Measurements from ENCODE around the gene DMD. TPM values are rescaled to one million over a fixed set of nuclear protein-coding genes. Genes with fewer than 3 reads are reported as not detected.

Gene DMD
- total and polyA plus RNA-seq, 2 of the 8 experiments (the other 6 are each of a cell fraction or from before 2014, with no cell fraction given), result 4.8 to 7.4 TPM

DNA sequence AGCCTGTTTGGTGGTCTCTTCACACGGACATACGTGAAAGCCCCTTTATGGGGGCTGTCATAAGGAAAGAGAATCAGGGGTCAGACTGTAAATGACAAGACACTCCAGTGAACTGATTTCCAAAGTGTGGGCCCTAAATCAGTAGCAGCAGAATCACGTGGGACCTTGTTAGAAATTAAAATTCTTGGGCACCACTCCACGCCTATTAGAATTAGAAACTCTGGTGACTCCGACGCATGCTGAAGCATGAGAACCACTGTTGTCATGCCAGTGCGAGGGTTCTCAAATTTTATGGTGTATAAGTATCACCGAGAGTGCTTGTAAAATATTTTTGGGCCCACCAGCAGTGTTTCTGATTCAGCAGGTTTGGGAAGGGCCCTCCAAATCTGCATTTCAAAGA is 672.8 kb downstream of the DMD start (continued):
- TF ChIP-seq ASH2L (IDR thresholded peaks at IDR 0.05; ENCODE audit: low read length) (no peak), EP300 (IDR thresholded peaks at IDR 0.05; ENCODE audit: borderline replicate concordance in 1 of 2, low read depth in 2 of 2, low read length in 2 of 2) (no peak), YY1 (IDR thresholded peaks at IDR 0.05; ENCODE audit: low read depth, low read length) (no peak), CHD1 (IDR thresholded peaks at IDR 0.05; ENCODE audit: low read depth, low read length) (no peak), SIN3A (conservative IDR thresholded peaks at IDR 0.05 in 1 of 2, IDR thresholded peaks at IDR 0.05 in 1 of 2; ENCODE audit: low read depth in 1 of 2, low read length in 2 of 2) (no peak)
- TF ChIP-seq, protein P1, sequence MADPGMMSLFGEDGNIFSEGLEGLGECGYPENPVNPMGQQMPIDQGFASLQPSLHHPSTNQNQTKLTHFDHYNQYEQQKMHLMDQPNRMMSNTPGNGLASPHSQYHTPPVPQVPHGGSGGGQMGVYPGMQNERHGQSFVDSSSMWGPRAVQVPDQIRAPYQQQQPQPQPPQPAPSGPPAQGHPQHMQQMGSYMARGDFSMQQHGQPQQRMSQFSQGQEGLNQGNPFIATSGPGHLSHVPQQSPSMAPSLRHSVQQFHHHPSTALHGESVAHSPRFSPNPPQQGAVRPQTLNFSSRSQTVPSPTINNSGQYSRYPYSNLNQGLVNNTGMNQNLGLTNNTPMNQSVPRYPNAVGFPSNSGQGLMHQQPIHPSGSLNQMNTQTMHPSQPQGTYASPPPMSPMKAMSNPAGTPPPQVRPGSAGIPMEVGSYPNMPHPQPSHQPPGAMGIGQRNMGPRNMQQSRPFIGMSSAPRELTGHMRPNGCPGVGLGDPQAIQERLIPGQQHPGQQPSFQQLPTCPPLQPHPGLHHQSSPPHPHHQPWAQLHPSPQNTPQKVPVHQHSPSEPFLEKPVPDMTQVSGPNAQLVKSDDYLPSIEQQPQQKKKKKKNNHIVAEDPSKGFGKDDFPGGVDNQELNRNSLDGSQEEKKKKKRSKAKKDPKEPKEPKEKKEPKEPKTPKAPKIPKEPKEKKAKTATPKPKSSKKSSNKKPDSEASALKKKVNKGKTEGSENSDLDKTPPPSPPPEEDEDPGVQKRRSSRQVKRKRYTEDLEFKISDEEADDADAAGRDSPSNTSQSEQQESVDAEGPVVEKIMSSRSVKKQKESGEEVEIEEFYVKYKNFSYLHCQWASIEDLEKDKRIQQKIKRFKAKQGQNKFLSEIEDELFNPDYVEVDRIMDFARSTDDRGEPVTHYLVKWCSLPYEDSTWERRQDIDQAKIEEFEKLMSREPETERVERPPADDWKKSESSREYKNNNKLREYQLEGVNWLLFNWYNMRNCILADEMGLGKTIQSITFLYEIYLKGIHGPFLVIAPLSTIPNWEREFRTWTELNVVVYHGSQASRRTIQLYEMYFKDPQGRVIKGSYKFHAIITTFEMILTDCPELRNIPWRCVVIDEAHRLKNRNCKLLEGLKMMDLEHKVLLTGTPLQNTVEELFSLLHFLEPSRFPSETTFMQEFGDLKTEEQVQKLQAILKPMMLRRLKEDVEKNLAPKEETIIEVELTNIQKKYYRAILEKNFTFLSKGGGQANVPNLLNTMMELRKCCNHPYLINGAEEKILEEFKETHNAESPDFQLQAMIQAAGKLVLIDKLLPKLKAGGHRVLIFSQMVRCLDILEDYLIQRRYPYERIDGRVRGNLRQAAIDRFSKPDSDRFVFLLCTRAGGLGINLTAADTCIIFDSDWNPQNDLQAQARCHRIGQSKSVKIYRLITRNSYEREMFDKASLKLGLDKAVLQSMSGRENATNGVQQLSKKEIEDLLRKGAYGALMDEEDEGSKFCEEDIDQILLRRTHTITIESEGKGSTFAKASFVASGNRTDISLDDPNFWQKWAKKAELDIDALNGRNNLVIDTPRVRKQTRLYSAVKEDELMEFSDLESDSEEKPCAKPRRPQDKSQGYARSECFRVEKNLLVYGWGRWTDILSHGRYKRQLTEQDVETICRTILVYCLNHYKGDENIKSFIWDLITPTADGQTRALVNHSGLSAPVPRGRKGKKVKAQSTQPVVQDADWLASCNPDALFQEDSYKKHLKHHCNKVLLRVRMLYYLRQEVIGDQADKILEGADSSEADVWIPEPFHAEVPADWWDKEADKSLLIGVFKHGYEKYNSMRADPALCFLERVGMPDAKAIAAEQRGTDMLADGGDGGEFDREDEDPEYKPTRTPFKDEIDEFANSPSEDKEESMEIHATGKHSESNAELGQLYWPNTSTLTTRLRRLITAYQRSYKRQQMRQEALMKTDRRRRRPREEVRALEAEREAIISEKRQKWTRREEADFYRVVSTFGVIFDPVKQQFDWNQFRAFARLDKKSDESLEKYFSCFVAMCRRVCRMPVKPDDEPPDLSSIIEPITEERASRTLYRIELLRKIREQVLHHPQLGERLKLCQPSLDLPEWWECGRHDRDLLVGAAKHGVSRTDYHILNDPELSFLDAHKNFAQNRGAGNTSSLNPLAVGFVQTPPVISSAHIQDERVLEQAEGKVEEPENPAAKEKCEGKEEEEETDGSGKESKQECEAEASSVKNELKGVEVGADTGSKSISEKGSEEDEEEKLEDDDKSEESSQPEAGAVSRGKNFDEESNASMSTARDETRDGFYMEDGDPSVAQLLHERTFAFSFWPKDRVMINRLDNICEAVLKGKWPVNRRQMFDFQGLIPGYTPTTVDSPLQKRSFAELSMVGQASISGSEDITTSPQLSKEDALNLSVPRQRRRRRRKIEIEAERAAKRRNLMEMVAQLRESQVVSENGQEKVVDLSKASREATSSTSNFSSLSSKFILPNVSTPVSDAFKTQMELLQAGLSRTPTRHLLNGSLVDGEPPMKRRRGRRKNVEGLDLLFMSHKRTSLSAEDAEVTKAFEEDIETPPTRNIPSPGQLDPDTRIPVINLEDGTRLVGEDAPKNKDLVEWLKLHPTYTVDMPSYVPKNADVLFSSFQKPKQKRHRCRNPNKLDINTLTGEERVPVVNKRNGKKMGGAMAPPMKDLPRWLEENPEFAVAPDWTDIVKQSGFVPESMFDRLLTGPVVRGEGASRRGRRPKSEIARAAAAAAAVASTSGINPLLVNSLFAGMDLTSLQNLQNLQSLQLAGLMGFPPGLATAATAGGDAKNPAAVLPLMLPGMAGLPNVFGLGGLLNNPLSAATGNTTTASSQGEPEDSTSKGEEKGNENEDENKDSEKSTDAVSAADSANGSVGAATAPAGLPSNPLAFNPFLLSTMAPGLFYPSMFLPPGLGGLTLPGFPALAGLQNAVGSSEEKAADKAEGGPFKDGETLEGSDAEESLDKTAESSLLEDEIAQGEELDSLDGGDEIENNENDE (IDR thresholded peaks at IDR 0.05; ENCODE audit: insufficient replicate concordance, low read length), result no peak

Data from H1 (cell line).